HepG2 (cell line): ENCODE results near the gene FSIP1. TPM values are rescaled to one million over a fixed set of nuclear protein-coding genes. Genes with fewer than 3 reads are reported as not detected.

Experiments used
- ATAC-seq: fragments of 200-7000 bp; cut with Tn5 transposase; 3 replicates; pipeline ENCODE4 v1.9.1; 2020; ENCODE audit warnings: mild to moderate bottlenecking, moderate library complexity
- BruUV-seq: library from RNA; stranded (reverse); fragments of 400-500 nt; replicated peaks from 2 replicates; lab custom pipeline; 2021; lab: Mats Ljungman, UMichigan
- CTCF ChIA-PET: fragments of 300-600 bp; formaldehyde crosslinking; extraction: SDS; loops from one replicate; lab custom pipeline; 2021; ENCODE audit warnings: low total read pairs, inconsistent platforms, low intra/inter-chr PET ratio; lab: Yijun Ruan, JAX
- POLR2A ChIA-PET: fragments of 350-600 bp; sonication (Branson Sonifier 250); formaldehyde crosslinking; loops from one replicate; lab custom pipeline; 2020; ENCODE audit warnings: antibody characterized with exemption, inconsistent platforms; lab: Yijun Ruan, JAX
- DNase-seq: peaks from one replicate; pipeline ENCODE4 v3.0.0-alpha.2; 2015; ENCODE audit warnings: low spot score
- FAIRE-seq: peaks from 3 replicates; lab custom pipeline; 2011; peaks lifted over from hg19 to GRCh38; lab: Jason Lieb, UNC
- H2AFZ ChIP-seq: one replicate; pipeline ENCODE4 v1.6.1; 2011; ENCODE audit warnings: low read length, inconsistent platforms
- H3K27ac ChIP-seq: fragments of 300-600 bp; 3 replicates; pipeline ENCODE4 v1.8.0; 2011; ENCODE audit warnings: mixed run types, mild to moderate bottlenecking, mixed read lengths, low read length, inconsistent platforms; ENCODE audit not compliant: insufficient read depth; ENCODE audit errors: extremely low read length
- H3K27me3 ChIP-seq, 2 experiments: fragments of 200-600 bp in 1 of 2; 2 replicates in 1 of 2; 3 replicates in 1 of 2; pipeline versions ENCODE4 v1.6.0 to v1.8.0; 2011; ENCODE audit warnings: low read length in 2 of 2, mild to moderate bottlenecking in 2 of 2, moderate library complexity in 2 of 2, inconsistent platforms in 1 of 2; ENCODE audit not compliant: insufficient read depth in 2 of 2, control insufficient read depth in 1 of 2
- H3K36me3 ChIP-seq, 2 experiments: fragments of 200-600 bp in 1 of 2; replicated peaks in 1 of 2; 2 replicates in 1 of 2; 3 replicates in 1 of 2; pipeline versions ENCODE4 v1.5.1 to v1.8.0; 2011; ENCODE audit warnings: low read length in 2 of 2, inconsistent platforms in 1 of 2; ENCODE audit not compliant: insufficient read depth in 2 of 2, control insufficient read depth in 1 of 2
- H3K4me1 ChIP-seq: 2 replicates; pipeline ENCODE4 v1.5.1; 2012; ENCODE audit warnings: low read length, inconsistent platforms; ENCODE audit not compliant: insufficient read depth
- H3K4me2 ChIP-seq: 2 replicates; pipeline ENCODE4 v1.6.0; 2011; ENCODE audit warnings: low read depth, low read length, inconsistent platforms
- H3K4me3 ChIP-seq, 3 experiments: fragments of 200-600 bp in 1 of 3; sonication (generic), shearing (Covaris generic) in 1 of 3; replicated peaks in 1 of 3; 2 replicates each; pipeline ENCODE4 v1.5.1; 2011 to 2016; ENCODE audit warnings: low read length in 3 of 3, inconsistent platforms in 2 of 3, low read depth in 2 of 3, mild to moderate bottlenecking in 2 of 3, control low read depth in 1 of 3, mixed read lengths in 1 of 3; ENCODE audit not compliant: insufficient read depth in 1 of 3
- H3K79me2 ChIP-seq: one replicate; pipeline ENCODE4 v1.6.1; 2011; ENCODE audit warnings: low read length, inconsistent platforms; ENCODE audit not compliant: insufficient read depth
- H3K9ac ChIP-seq: 2 replicates; pipeline ENCODE4 v1.6.0; 2011; ENCODE audit warnings: mild to moderate bottlenecking, low read depth, low read length, inconsistent platforms; ENCODE audit not compliant: insufficient read depth
- H3K9me3 ChIP-seq: 2 replicates; pipeline ENCODE4 v1.5.1; 2012; ENCODE audit warnings: mild to moderate bottlenecking, low read length
- H4K20me1 ChIP-seq: 2 replicates; pipeline ENCODE4 v1.6.0; 2011; ENCODE audit warnings: inconsistent platforms, mild to moderate bottlenecking, low read length, moderate library complexity; ENCODE audit not compliant: insufficient read depth
- BCL3 ChIP-seq: sonication (generic); formaldehyde crosslinking; IDR thresholded peaks from 2 replicates; pipeline ENCODE4 v1.5.1; 2020; ENCODE audit warnings: mild to moderate bottlenecking, missing genetic modification reagents, moderate library complexity
- ERF ChIP-seq: IDR thresholded peaks from 2 replicates; pipeline ENCODE4 v1.6.1; 2018; ENCODE audit warnings: missing biosample characterization, missing genetic modification reagents
- KLF6 ChIP-seq: IDR thresholded peaks from 2 replicates; pipeline ENCODE4 v1.8.0; 2016; ENCODE audit warnings: missing biosample characterization, missing genetic modification reagents
- NR2F6 ChIP-seq, 2 experiments: IDR thresholded peaks; 2 replicates each; pipeline ENCODE4 v1.6.1; 2016; ENCODE audit warnings: antibody characterized with exemption in 1 of 2, mild to moderate bottlenecking in 1 of 2
- SNAPC4 ChIP-seq: sonication (generic); formaldehyde crosslinking; IDR thresholded peaks from 2 replicates; pipeline ENCODE4 v1.4.0; 2020; ENCODE audit warnings: mild to moderate bottlenecking, missing genetic modification reagents
- SYNCRIP ChIP-seq: fragments of 200-400 bp; formaldehyde crosslinking; IDR thresholded peaks from 2 replicates; pipeline ENCODE4 v1.6.1; 2018; ENCODE audit warnings: mild to moderate bottlenecking, low read depth, low read length; ENCODE audit not compliant: insufficient read depth
- TEAD3 ChIP-seq: optimal IDR thresholded peaks from 2 replicates; pipeline ENCODE3; 2016; ENCODE audit warnings: borderline replicate concordance
- ZFP36 ChIP-seq: fragments of 150-350 bp; IDR thresholded peaks from 2 replicates; pipeline ENCODE4 v1.6.1; 2018; ENCODE audit warnings: borderline replicate concordance, low read length, low read depth; ENCODE audit not compliant: partially characterized antibody
- ZNF101 ChIP-seq: sonication (generic); formaldehyde crosslinking; IDR thresholded peaks from 2 replicates; pipeline ENCODE4 v1.4.0; 2020; ENCODE audit warnings: mild to moderate bottlenecking, low read depth, missing genetic modification reagents, borderline replicate concordance
- ZNF24 ChIP-seq: fragments of 450-650 bp; IDR thresholded peaks from 2 replicates; pipeline ENCODE4 v1.6.1; 2017; ENCODE audit warnings: antibody characterized with exemption, mild to moderate bottlenecking
- ZNF431 ChIP-seq: sonication (generic); formaldehyde crosslinking; IDR thresholded peaks from 2 replicates; pipeline ENCODE4 v1.9.0; 2022; ENCODE audit warnings: missing genetic modification reagents, low read depth, mild to moderate bottlenecking, borderline replicate concordance
- ZNF577 ChIP-seq: sonication (generic); formaldehyde crosslinking; IDR thresholded peaks from 2 replicates; pipeline ENCODE4 v1.4.0; 2020; ENCODE audit warnings: mild to moderate bottlenecking, low read depth, missing genetic modification reagents, borderline replicate concordance
- ZNF777 ChIP-seq: sonication (generic); formaldehyde crosslinking; IDR thresholded peaks from 2 replicates; pipeline ENCODE4 v1.4.0; 2020; ENCODE audit warnings: missing genetic modification reagents
- WGBS: methylation state at CpG from one replicate; pipeline ENCODE4 v1.1.6; 2017; ENCODE audit warnings: low lambda C conversion rate; 5-methylcytosine and 5-hydroxymethylcytosine counted together
- in situ Hi-C: cut with HindIII; loops from 2 replicates; pipeline ENCODE4 v1.10.0; 2017; ENCODE audit warnings: low pct_unique_long_range_greater_than_20kb; ENCODE audit not compliant: extremely low pct_ligation_motif_present
- intact Hi-C: fragments of 100-400 bp; cut with micrococcal nuclease; formaldehyde crosslinking; loops from one replicate; pipeline ENCODE4 v1.10.0; 2022; ENCODE audit not compliant: unreplicated experiment
- polyA plus RNA-seq, 8 experiments: library from polyadenylated mRNA; depleted of rRNA in 3 of 8; stranded (reverse) in 7 of 8; unstranded in 1 of 8; fragments of >200 nt; fragmentation: Illumina TruSeq in 4 of 8; extraction: Trizol in 4 of 8; gene quantifications; 2 replicates each; pipeline versions ENCODE4 v1.2.1 to v1.2.3, GENCODE V29; 2011 to 2016; ENCODE audit warnings: low read depth in 4 of 8, missing spikeins in 1 of 8, mixed read lengths in 1 of 8; ENCODE audit not compliant: insufficient read depth in 1 of 8
- total RNA-seq, 5 experiments: library from RNA; depleted of rRNA; stranded (reverse); fragments of >200 nt; fragmentation: Illumina TruSeq; extraction: Trizol; gene quantifications; 2 replicates each; pipeline ENCODE4 v1.2.3, GENCODE V29; 2016; ENCODE audit warnings: low read depth in 1 of 5
- TF ChIP-seq, protein P1 (sequence below): IDR thresholded peaks from 2 replicates; pipeline ENCODE4 v1.6.1; 2016; ENCODE audit warnings: mild to moderate bottlenecking
- TF ChIP-seq, protein P2 (sequence below): sonication (generic); formaldehyde crosslinking; IDR thresholded peaks from 2 replicates; pipeline ENCODE4 v1.4.0; 2020; ENCODE audit warnings: mild to moderate bottlenecking, missing genetic modification reagents

The FSIP1 gene
- total and polyA plus RNA-seq, 2 of the 13 experiments (the other 11 are each of a cell fraction or from before 2014, with no cell fraction given): 0.18 TPM; not detected in 1

DNA sequence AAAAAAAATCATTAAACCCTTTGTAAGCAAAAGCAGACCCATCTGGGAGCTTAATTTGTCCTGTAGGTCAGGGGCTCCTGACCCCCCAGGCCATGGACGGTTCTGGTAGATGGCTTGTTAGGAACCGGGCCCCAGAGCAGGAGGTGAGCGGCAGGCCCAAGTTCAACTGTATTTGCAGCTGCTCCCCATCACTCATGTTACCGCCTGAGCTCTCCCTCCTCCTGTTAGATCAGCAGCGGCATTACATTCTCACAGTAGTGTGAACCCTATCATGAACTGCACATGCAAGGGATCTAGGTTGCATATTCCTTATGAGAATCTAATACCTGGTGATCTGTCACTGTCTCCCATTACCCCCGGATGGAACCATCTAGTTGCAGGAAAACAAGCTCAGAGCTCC, 60.7 kb downstream of the FSIP1 start:
- CTCF ChIA-PET: no interaction called here

More for the DNA sequence above, 60.7 kb downstream of the FSIP1 start:
- intact Hi-C loops (no loop called here), in situ Hi-C loops (no loop called here)
- H3K27ac ChIP-seq: no peak overlapping the region
- H3K36me3 ChIP-seq: no peaks in the 10 kb centered on the region
- H2AFZ ChIP-seq: no peak overlapping the region
- H3K9ac ChIP-seq: no peak overlapping the region
- no TSS peak for BruUV-seq
- POLR2A ChIA-PET: no interaction called here
- H3K9me3 ChIP-seq: no peaks in the 10 kb centered on the region
- no peak for TF ChIP-seq ZNF777 (CRISPR knock-in tag)
- TF ChIP-seq SNAPC4: no peak
- no peak for TF ChIP-seq ZNF431 (CRISPR knock-in tag)
- TF ChIP-seq, protein P1, sequence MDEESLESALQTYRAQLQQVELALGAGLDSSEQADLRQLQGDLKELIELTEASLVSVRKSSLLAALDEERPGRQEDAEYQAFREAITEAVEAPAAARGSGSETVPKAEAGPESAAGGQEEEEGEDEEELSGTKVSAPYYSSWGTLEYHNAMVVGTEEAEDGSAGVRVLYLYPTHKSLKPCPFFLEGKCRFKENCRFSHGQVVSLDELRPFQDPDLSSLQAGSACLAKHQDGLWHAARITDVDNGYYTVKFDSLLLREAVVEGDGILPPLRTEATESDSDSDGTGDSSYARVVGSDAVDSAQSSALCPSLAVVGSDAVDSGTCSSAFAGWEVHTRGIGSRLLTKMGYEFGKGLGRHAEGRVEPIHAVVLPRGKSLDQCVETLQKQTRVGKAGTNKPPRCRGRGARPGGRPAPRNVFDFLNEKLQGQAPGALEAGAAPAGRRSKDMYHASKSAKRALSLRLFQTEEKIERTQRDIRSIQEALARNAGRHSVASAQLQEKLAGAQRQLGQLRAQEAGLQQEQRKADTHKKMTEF (CRISPR knock-in tag): no peak
- no peak for TF ChIP-seq NR2F6 (IDR thresholded peaks at IDR 0.05)
- no peak for TF ChIP-seq NR2F6 (CRISPR knock-in tag; IDR thresholded peaks at IDR 0.05)
- TF ChIP-seq KLF6 (CRISPR knock-in tag): no peak
- TF ChIP-seq SYNCRIP: no peak
- TF ChIP-seq ERF (CRISPR knock-in tag): no peak
- TF ChIP-seq ZNF24: no peak
- TF ChIP-seq, protein P2, sequence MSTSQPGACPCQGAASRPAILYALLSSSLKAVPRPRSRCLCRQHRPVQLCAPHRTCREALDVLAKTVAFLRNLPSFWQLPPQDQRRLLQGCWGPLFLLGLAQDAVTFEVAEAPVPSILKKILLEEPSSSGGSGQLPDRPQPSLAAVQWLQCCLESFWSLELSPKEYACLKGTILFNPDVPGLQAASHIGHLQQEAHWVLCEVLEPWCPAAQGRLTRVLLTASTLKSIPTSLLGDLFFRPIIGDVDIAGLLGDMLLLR (CRISPR knock-in tag): no peak
- TF ChIP-seq ZNF101 (CRISPR knock-in tag): no peak
- no peak for TF ChIP-seq BCL3 (CRISPR knock-in tag)
- TF ChIP-seq ZNF577 (CRISPR knock-in tag): no peak
- no peak for TF ChIP-seq ZFP36
- TF ChIP-seq TEAD3 (CRISPR knock-in tag): no peak
- no peaks in the 10 kb centered on the region for H4K20me1 ChIP-seq
- H3K4me1 ChIP-seq: no peaks in the 10 kb centered on the region; the same call in 1 of the 2 replicates
- WGBS: 69% methylated on average over 2 of the region's 6 CpGs
- no peak for DNase-seq
- ATAC-seq: no peak
- FAIRE-seq: no peak
- no peak overlapping the region for H3K4me2 ChIP-seq
- no peak overlapping the region for H3K4me3 ChIP-seq
- H3K79me2 ChIP-seq: no peaks in the 10 kb centered on the region
- H3K27me3 ChIP-seq: no peaks in the 10 kb centered on the region
